Mesendoderm (in vitro differentiated cells): Measurements from ENCODE around the gene TRIM6. TPM values are rescaled to one million over a fixed set of nuclear protein-coding genes. Genes with fewer than 3 reads are reported as not detected.
A peak's percentile ranks its signal among the peaks of the same experiment; 100 is the strongest.

ENCODE experiments used
- DNase-seq: peaks from one replicate; pipeline ENCODE4 v3.0.0; 2013
- H2AK5ac ChIP-seq: 2 replicates; pipeline ENCODE4 v1.6.1; 2013; ENCODE audit warnings: low read length, inconsistent platforms
- H2BK120ac ChIP-seq: 2 replicates; pipeline ENCODE4 v1.6.1; 2013; ENCODE audit warnings: low read depth, mild to moderate bottlenecking, low read length, moderate library complexity, mixed read lengths
- H2BK15ac ChIP-seq: replicated peaks from 2 replicates; pipeline ENCODE4 v1.6.1; 2013; ENCODE audit warnings: low read depth, mild to moderate bottlenecking, moderate library complexity
- H2BK5ac ChIP-seq: 2 replicates; pipeline ENCODE4 v1.6.1; 2013; ENCODE audit warnings: low read length, inconsistent platforms
- H3K18ac ChIP-seq: 2 replicates; pipeline ENCODE4 v1.6.1; 2013; ENCODE audit warnings: mild to moderate bottlenecking, low read length, mixed read lengths
- H3K23ac ChIP-seq: one replicate; pipeline ENCODE4 v1.6.1; 2013; ENCODE audit warnings: low read length
- H3K27ac ChIP-seq: 2 replicates; pipeline ENCODE4 v1.5.1; 2013; ENCODE audit warnings: low read depth, mild to moderate bottlenecking, inconsistent platforms, low read length, moderate library complexity
- H3K27me3 ChIP-seq: 2 replicates; pipeline ENCODE4 v1.6.1; 2013; ENCODE audit warnings: low read length, control low read depth, mild to moderate bottlenecking, inconsistent platforms; ENCODE audit not compliant: insufficient read depth, poor library complexity
- H3K36me3 ChIP-seq: 2 replicates; pipeline ENCODE4 v1.6.1; 2013; ENCODE audit warnings: low read length, inconsistent platforms; ENCODE audit not compliant: control insufficient read depth, insufficient read depth
- H3K4ac ChIP-seq: one replicate; pipeline ENCODE4 v1.6.1; 2013; ENCODE audit warnings: low read depth, mild to moderate bottlenecking, low read length, moderate library complexity
- H3K4me1 ChIP-seq: 2 replicates; pipeline ENCODE4 v1.6.1; 2013; ENCODE audit warnings: low read depth, low read length, inconsistent platforms; ENCODE audit not compliant: control insufficient read depth
- H3K4me2 ChIP-seq: 2 replicates; pipeline ENCODE4 v1.6.1; 2013; ENCODE audit warnings: low read length
- H3K4me3 ChIP-seq: 2 replicates; pipeline ENCODE4 v1.5.1; 2013; ENCODE audit warnings: mild to moderate bottlenecking, low read length
- H3K56ac ChIP-seq: one replicate; pipeline ENCODE4 v1.6.1; 2013; ENCODE audit warnings: low read length
- H3K79me1 ChIP-seq: 2 replicates; pipeline ENCODE4 v1.6.1; 2013; ENCODE audit warnings: low read length, inconsistent platforms
- H3K79me2 ChIP-seq: 2 replicates; pipeline ENCODE4 v1.6.1; 2013; ENCODE audit warnings: mild to moderate bottlenecking, low read length; ENCODE audit not compliant: control insufficient read depth, insufficient read depth
- H3K9ac ChIP-seq: 2 replicates; pipeline ENCODE4 v1.6.1; 2013; ENCODE audit warnings: low read length, inconsistent platforms
- H4K5ac ChIP-seq: one replicate; pipeline ENCODE4 v1.6.1; 2013; ENCODE audit warnings: low read length
- H4K8ac ChIP-seq: one replicate; pipeline ENCODE4 v1.6.1; 2013; ENCODE audit warnings: low read depth, mild to moderate bottlenecking, control low read depth, low read length, moderate library complexity
- WGBS: extraction: QIAGEN DNeasy Blood & Tissue Kit; methylation state at CpG from one replicate; pipeline ENCODE4 v1.1.7; 2013; ENCODE audit warnings: low lambda C conversion rate, missing lambda C conversion rate; ENCODE audit not compliant: insufficient coverage; ENCODE audit errors: extremely low coverage; 5-methylcytosine and 5-hydroxymethylcytosine counted together
- polyA plus RNA-seq, 2 experiments: library from polyadenylated mRNA; stranded (reverse); fragments of 200-250 nt; gene quantifications; one replicate each; pipeline ENCODE4 v1.2.3, GENCODE V29; 2013

Gene TRIM6, protein sequence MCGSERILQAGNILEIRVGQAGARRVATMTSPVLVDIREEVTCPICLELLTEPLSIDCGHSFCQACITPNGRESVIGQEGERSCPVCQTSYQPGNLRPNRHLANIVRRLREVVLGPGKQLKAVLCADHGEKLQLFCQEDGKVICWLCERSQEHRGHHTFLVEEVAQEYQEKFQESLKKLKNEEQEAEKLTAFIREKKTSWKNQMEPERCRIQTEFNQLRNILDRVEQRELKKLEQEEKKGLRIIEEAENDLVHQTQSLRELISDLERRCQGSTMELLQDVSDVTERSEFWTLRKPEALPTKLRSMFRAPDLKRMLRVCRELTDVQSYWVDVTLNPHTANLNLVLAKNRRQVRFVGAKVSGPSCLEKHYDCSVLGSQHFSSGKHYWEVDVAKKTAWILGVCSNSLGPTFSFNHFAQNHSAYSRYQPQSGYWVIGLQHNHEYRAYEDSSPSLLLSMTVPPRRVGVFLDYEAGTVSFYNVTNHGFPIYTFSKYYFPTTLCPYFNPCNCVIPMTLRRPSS
- 13.8 TPM for polyA plus RNA-seq (2013, experiment 1 of 2)
- polyA plus RNA-seq (2013, experiment 2 of 2): 12.9 TPM

DNA sequence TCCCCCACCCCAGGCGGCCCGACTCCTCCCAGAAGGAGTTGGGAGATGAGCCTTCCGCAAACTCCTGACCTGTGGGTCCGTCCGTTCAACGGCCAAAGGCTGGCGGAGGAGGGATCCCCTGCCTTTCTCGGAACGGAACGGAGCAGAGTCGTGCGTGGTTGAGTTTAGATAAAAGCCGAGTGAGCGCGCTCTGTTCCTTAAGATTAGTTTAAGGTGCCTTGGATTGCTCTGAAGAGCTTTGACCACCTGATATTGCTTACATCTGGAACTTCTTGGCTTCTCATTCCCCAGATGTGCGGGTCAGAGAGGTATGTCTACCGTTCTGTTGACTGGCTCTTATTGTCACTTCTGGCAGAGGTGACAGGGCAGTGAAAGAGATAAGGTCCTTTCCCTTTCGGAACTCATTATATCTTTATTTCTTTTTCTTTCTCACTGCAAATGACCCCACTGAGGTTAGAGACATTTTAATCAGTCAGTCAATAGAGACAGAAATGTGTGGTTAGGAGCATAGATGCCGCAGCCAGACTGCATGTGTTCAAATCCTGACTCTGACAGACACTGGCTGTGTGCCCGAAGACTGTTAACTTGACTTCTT, at the start of gene TRIM6:
Gene TRIM6, plus strand, starts transcription at position 31 of the 595 bp plus-strand sequence. Its CDS starts 261 bp downstream, at position 292.
- Histone ChIP-seq H3K4me2 (peak within 1 kb of the TSS; percentile 63), H3K27ac (peak within 1 kb of the TSS; percentile 84), H3K4ac (peak within 1 kb of the TSS; percentile 55), H3K27me3 (no peaks in the 10 kb centered on the region), H3K9ac (peak within 1 kb of the TSS; percentile 71), H3K4me3 (peak within 1 kb of the TSS; percentile 74), H3K4me1 (peaks cover 13% of the 10 kb centered on the region), H2BK5ac (peak within 1 kb of the TSS; percentile 23), H3K36me3 (no peaks in the 10 kb centered on the region), H2BK15ac (peak within 1 kb of the TSS; percentile 98), H4K5ac (no peak within 1 kb of the TSS), H4K8ac (no peak within 1 kb of the TSS), H2BK120ac (peak within 1 kb of the TSS; percentile 91), H2AK5ac (no peak within 1 kb of the TSS), H3K79me2 (no peaks in the 10 kb centered on the region), H3K23ac (no peak within 1 kb of the TSS), H3K18ac (peak within 1 kb of the TSS; percentile 99), H3K79me1 (peaks cover 2% of the 10 kb centered on the region), H3K56ac (peak within 1 kb of the TSS; percentile 85)
- no CpG with 5 or more reads among the region's 20 CpGs for WGBS
- peak; percentile 82 for DNase-seq

DNA sequence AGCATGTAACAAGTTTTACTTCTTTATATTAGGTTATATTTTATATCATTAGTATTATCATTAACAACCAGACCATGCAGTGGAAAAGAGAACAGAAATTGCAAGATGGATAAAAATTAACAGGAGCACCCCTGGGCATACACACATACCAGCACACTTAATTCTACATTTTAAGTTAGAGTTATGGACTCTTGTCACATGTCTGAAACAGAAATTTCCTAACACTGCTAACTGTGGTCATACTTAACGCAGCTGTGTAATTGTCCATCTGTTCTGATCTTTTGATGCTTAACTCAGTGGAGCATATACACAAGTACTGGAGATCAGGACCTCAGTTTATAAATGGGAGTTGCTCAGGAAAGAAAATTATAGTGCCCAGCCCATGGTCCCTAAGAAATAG, 48.5 kb upstream of the TRIM6 start:
- Histone ChIP-seq H4K5ac (no peak overlapping the region), H3K36me3 (no peaks in the 10 kb centered on the region), H3K27ac (no peak overlapping the region), H2AK5ac (no peak overlapping the region), H3K4ac (no peak overlapping the region), H3K27me3 (no peaks in the 10 kb centered on the region), H3K79me2 (no peaks in the 10 kb centered on the region), H3K4me3 (no peak overlapping the region), H4K8ac (no peak overlapping the region), H2BK5ac (no peak overlapping the region), H3K4me2 (no peak overlapping the region), H3K23ac (no peak overlapping the region), H3K4me1 (no peaks in the 10 kb centered on the region), H3K56ac (no peak overlapping the region), H3K18ac (no peak overlapping the region), H2BK15ac (no peak overlapping the region), H3K79me1 (no peaks in the 10 kb centered on the region), H2BK120ac (no peak overlapping the region), H3K9ac (no peak overlapping the region)
- no CpG with 5 or more reads among the region's 1 CpG for WGBS
- DNase-seq: no peak

DNA sequence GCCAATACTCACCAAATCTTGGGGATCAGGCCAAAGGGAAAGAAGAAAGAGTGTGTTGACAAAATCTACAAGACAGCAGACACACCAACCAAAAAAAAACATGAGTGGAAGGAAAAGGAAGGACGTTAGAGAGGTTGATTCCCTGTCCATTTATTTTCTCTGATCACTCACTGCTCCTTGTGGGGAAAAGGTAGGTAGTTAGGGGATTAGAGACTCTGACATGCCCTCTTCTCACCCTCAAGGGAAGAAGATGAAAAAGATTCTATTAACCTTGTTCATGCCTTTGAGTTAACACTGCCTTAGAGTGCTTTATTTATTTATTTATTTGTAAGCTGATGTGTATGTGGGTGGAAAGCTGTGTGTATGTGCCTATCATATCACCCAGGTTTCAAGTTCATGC, 48.0 kb upstream of the TRIM6 start, which contains the start of gene OR52H1:
Gene OR52H1, minus strand, starts transcription at position 101 of the 400 bp plus-strand sequence. CDS start 3,035 bp downstream, outside the sequence.
- H2BK15ac ChIP-seq: no peak within 1 kb of the TSS
- H3K27ac ChIP-seq: no peak within 1 kb of the TSS
- H3K27me3 ChIP-seq: no peaks in the 10 kb centered on the region
- DNase-seq: no peak
- no peaks in the 10 kb centered on the region for H3K79me2 ChIP-seq
- H3K23ac ChIP-seq: no peak within 1 kb of the TSS
- H2AK5ac ChIP-seq: no peak within 1 kb of the TSS
- no peak within 1 kb of the TSS for H3K4me3 ChIP-seq
- H3K9ac ChIP-seq: no peak within 1 kb of the TSS
- no peak within 1 kb of the TSS for H4K8ac ChIP-seq
- H4K5ac ChIP-seq: no peak within 1 kb of the TSS
- H3K79me1 ChIP-seq: no peaks in the 10 kb centered on the region
- no peak within 1 kb of the TSS for H2BK120ac ChIP-seq
- H3K4me1 ChIP-seq: no peaks in the 10 kb centered on the region
- H3K56ac ChIP-seq: no peak within 1 kb of the TSS
- no peak within 1 kb of the TSS for H2BK5ac ChIP-seq
- no peak within 1 kb of the TSS for H3K4ac ChIP-seq
- H3K36me3 ChIP-seq: no peaks in the 10 kb centered on the region
- no peak within 1 kb of the TSS for H3K4me2 ChIP-seq
- WGBS: no CpG with 5 or more reads among the region's 1 CpG
- H3K18ac ChIP-seq: no peak within 1 kb of the TSS

DNA sequence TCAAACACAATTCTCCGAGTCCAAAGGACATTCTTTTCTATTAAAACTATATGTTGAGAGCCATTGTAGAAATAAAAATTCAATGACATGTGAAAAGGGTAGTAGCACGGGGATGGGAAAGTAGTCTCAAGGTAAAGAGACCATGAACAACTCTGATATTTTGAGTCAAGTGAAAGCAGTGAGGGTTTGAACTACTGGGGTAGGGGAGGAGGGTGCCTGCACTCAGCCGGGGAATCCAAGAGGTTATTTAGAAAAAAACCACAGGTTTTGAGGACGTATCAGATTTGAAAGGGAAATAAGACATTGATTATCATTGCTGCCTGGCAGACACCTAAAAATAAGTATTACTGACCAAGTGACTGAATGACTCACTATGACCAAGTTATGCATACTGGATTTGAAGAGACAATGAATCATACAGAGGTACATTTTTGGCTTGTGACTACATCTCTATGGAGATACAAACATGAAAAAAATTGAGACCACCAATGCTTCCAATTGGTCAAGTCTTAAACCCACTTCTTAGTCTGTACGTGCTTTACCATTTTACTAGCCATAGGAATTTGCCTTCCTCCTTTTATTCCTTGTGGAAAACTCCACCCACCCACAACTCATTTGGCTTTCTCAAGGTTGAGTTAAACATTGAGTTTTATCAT, 45.9 kb upstream of the TRIM6 start:
- H2AK5ac ChIP-seq: no peak overlapping the region
- no CpG with 5 or more reads among the region's 5 CpGs for WGBS
- H3K79me2 ChIP-seq: no peaks in the 10 kb centered on the region
- H2BK15ac ChIP-seq: no peak overlapping the region
- no peak overlapping the region for H3K56ac ChIP-seq
- H3K27me3 ChIP-seq: no peaks in the 10 kb centered on the region
- H4K8ac ChIP-seq: no peak overlapping the region
- no peak overlapping the region for H3K9ac ChIP-seq
- H3K4me1 ChIP-seq: no peaks in the 10 kb centered on the region
- no peak overlapping the region for H3K4ac ChIP-seq
- H3K4me3 ChIP-seq: no peak overlapping the region
- H3K79me1 ChIP-seq: no peaks in the 10 kb centered on the region
- no peak overlapping the region for H2BK120ac ChIP-seq
- no peak overlapping the region for H4K5ac ChIP-seq
- no peak overlapping the region for H3K4me2 ChIP-seq
- no peak overlapping the region for H3K18ac ChIP-seq
- no peak overlapping the region for H3K23ac ChIP-seq
- no peak overlapping the region for H3K27ac ChIP-seq
- DNase-seq: no peak
- no peaks in the 10 kb centered on the region for H3K36me3 ChIP-seq
- H2BK5ac ChIP-seq: no peak overlapping the region

DNA sequence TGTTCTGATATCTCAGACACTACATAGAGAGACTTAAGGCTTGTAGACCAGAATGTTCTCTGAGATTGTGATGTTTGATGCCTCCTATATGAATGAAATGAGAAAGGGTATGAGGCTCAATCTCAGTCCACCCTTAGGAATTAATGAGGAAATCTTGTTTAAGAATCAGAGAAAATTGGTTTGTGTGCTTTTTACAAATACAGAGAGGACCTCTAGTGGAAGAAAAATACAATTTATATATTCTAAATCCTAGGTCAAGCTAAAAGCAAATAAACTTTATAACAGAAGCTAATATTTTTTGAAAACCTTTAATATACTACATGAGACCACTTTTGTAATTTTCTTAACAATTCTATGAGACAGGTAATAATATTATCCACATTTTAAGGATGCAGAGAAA, 43.1 kb upstream of the TRIM6 start:
- Histone ChIP-seq H3K56ac (no peak overlapping the region), H3K4me2 (no peak overlapping the region), H3K23ac (no peak overlapping the region), H4K8ac (no peak overlapping the region), H3K27me3 (no peaks in the 10 kb centered on the region), H3K4ac (no peak overlapping the region), H2AK5ac (no peak overlapping the region), H3K9ac (no peak overlapping the region), H3K27ac (no peak overlapping the region), H4K5ac (no peak overlapping the region), H3K4me1 (no peaks in the 10 kb centered on the region), H3K36me3 (no peaks in the 10 kb centered on the region), H3K4me3 (no peak overlapping the region), H2BK120ac (no peak overlapping the region), H3K79me2 (no peaks in the 10 kb centered on the region), H2BK5ac (no peak overlapping the region), H3K79me1 (no peaks in the 10 kb centered on the region), H3K18ac (no peak overlapping the region), H2BK15ac (no peak overlapping the region)
- DNase-seq: no peak
